Neural progenitor cell (in vitro differentiated cells): ENCODE measurements around the gene SH2D3C. TPM values are rescaled to one million over a fixed set of nuclear protein-coding genes. Genes with fewer than 3 reads are reported as not detected.

ENCODE experiments used
- DNase-seq: peaks from one replicate; pipeline ENCODE4 v3.0.0-alpha.2; 2016; ENCODE audit warnings: low spot score
- H2AFZ ChIP-seq: fragments of 200-600 bp; sonication (generic); replicated peaks from 2 replicates; pipeline ENCODE4 v1.6.1; 2016; ENCODE audit warnings: antibody characterized with exemption
- H3F3A ChIP-seq: fragments of 200-600 bp; sonication (generic); 2 replicates; pipeline ENCODE4 v1.6.1; 2016; ENCODE audit warnings: antibody characterized with exemption, low read depth
- H3K27ac ChIP-seq: fragments of 200-600 bp; sonication (generic); 2 replicates; pipeline ENCODE4 v1.5.1; 2016; ENCODE audit warnings: mild to moderate bottlenecking
- H3K27me3 ChIP-seq: fragments of 200-600 bp; sonication (generic); 2 replicates; pipeline ENCODE4 v1.6.1; 2016; ENCODE audit warnings: mild to moderate bottlenecking, moderate library complexity
- H3K36me3 ChIP-seq: fragments of 200-600 bp; sonication (generic); 2 replicates; pipeline ENCODE4 v1.5.1; 2016
- H3K4me1 ChIP-seq: fragments of 200-600 bp; sonication (generic); 2 replicates; pipeline ENCODE4 v1.6.1; 2016; ENCODE audit warnings: mixed run types
- H3K4me2 ChIP-seq: fragments of 200-600 bp; sonication (generic); 2 replicates; pipeline ENCODE4 v1.6.1; 2016
- H3K4me3 ChIP-seq: fragments of 200-600 bp; sonication (generic); 2 replicates; pipeline ENCODE4 v1.5.1; 2016
- H3K79me2 ChIP-seq: fragments of 200-600 bp; sonication (generic); 2 replicates; pipeline ENCODE4 v1.6.1; 2016; ENCODE audit warnings: low read depth
- H3K9ac ChIP-seq: fragments of 200-600 bp; sonication (generic); 2 replicates; pipeline ENCODE4 v1.6.1; 2016
- H3K9me3 ChIP-seq: fragments of 200-600 bp; sonication (generic); 2 replicates; pipeline ENCODE4 v1.5.1; 2016; ENCODE audit warnings: low read depth
- H4K20me1 ChIP-seq: fragments of 200-600 bp; sonication (generic); 2 replicates; pipeline ENCODE4 v1.6.1; 2016; ENCODE audit warnings: low read depth
- H3K27ac Mint-ChIP-seq: 3 replicates; pipeline ENCODE4 v1.8.0; 2021; ENCODE audit warnings: mixed read lengths
- H3K27me3 Mint-ChIP-seq: 2 replicates; pipeline ENCODE4 v1.8.0; 2022; ENCODE audit warnings: low read depth, mild to moderate bottlenecking, inconsistent platforms, moderate library complexity, mixed read lengths; ENCODE audit not compliant: insufficient read depth
- H3K36me3 Mint-ChIP-seq: 3 replicates; pipeline ENCODE4 v1.8.0; 2021; ENCODE audit warnings: mixed read lengths
- H3K4me1 Mint-ChIP-seq: 3 replicates; pipeline ENCODE4 v1.8.0; 2021; ENCODE audit warnings: mixed read lengths
- H3K4me3 Mint-ChIP-seq: 3 replicates; pipeline ENCODE4 v1.8.0; 2021; ENCODE audit warnings: mild to moderate bottlenecking, moderate library complexity, mixed read lengths
- H3K9me3 Mint-ChIP-seq: 3 replicates; pipeline ENCODE4 v1.8.0; 2020; ENCODE audit warnings: mixed read lengths
- EZH2 ChIP-seq: fragments of 200-600 bp; sonication (generic); IDR thresholded peaks from 2 replicates; pipeline ENCODE4 v1.6.1; 2017; ENCODE audit warnings: antibody characterized with exemption, mild to moderate bottlenecking, moderate library complexity
- EZH2phosphoT487 ChIP-seq: fragments of 200-600 bp; sonication (generic); IDR thresholded peaks from 2 replicates; pipeline ENCODE4 v1.6.1; 2017; ENCODE audit warnings: antibody characterized with exemption
- total RNA-seq: library from RNA; depleted of rRNA; stranded (reverse); fragments of >200 nt; gene quantifications from 2 replicates; pipeline ENCODE4 v1.2.3, GENCODE V29; 2015; ENCODE audit warnings: low replicate concordance
- TF ChIP-seq, protein P1 (sequence below): fragments of 200-600 bp; sonication (generic); IDR thresholded peaks from 2 replicates; pipeline ENCODE4 v1.5.1; 2017; ENCODE audit warnings: antibody characterized with exemption, mild to moderate bottlenecking

Gene SH2D3C
- total RNA-seq, 1 donor from 2014 or later, result 1.9 TPM

DNA sequence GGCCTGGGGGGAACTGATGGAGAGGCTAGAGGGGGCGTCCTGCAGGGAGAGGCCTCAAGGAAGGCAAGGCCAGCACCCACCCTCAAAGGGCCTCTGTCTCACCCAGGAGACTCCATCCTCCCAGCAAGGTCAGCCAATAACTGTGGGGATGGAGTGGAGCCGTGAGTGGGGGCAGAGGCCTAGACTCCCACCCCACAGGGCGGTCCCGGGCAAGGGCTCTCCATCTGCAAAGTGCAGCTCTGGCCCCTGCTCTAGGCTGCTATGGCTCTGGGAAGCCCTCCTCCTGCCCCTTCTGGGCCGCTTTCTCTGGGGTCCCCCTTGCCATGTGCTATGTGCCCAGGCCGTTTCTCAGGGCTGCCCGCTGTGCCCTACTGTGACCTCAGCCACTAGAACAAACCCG, 38.3 kb upstream of the SH2D3C start:
- Histone ChIP-seq H4K20me1 (no peaks in the 10 kb centered on the region), H3K4me2 (no peak overlapping the region), H3K9me3 (no peaks in the 10 kb centered on the region), H3K27ac (no peak overlapping the region), H3K4me1 (no peaks in the 10 kb centered on the region), H3F3A (no peaks in the 10 kb centered on the region), H3K27me3 (no peaks in the 10 kb centered on the region), H2AFZ (no peak overlapping the region), H3K4me3 (no peak overlapping the region), H3K79me2 (no peaks in the 10 kb centered on the region), H3K9ac (no peak overlapping the region), H3K36me3 (no peaks in the 10 kb centered on the region)
- no peak for DNase-seq
- Mint-ChIP-seq H3K4me3 (no peak overlapping the region), H3K36me3 (peaks cover under 1% of the 10 kb centered on the region), H3K4me1 (no peaks in the 10 kb centered on the region), H3K27me3 (peaks cover 4% of the 10 kb centered on the region), H3K27ac (peak overlapping the region; percentile 47), H3K9me3 (no peaks in the 10 kb centered on the region)
- TF ChIP-seq, protein P1, sequence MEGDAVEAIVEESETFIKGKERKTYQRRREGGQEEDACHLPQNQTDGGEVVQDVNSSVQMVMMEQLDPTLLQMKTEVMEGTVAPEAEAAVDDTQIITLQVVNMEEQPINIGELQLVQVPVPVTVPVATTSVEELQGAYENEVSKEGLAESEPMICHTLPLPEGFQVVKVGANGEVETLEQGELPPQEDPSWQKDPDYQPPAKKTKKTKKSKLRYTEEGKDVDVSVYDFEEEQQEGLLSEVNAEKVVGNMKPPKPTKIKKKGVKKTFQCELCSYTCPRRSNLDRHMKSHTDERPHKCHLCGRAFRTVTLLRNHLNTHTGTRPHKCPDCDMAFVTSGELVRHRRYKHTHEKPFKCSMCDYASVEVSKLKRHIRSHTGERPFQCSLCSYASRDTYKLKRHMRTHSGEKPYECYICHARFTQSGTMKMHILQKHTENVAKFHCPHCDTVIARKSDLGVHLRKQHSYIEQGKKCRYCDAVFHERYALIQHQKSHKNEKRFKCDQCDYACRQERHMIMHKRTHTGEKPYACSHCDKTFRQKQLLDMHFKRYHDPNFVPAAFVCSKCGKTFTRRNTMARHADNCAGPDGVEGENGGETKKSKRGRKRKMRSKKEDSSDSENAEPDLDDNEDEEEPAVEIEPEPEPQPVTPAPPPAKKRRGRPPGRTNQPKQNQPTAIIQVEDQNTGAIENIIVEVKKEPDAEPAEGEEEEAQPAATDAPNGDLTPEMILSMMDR, result no peak
- TF ChIP-seq EZH2 (no peak), EZH2phosphoT487 (no peak)

DNA sequence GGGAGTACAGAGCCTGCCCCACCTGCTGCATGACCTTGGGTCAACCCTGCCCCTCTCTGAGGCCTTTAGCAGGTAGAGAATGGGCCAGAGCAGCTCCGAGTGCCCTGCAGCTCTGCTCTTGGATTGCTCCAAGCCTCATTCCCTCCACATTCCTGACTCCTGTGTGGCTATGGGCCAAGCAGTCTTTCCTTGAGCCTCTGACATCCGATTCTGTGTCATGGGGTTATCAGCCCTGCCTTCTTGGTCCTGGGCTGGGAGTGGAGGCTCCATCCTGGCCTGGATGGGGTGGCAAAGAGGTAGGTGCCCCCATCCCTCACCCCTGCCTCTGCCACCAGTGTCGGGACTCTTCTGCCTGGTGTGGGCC, 37.9 kb upstream of the SH2D3C start:
- H3K9ac ChIP-seq, result no peak overlapping the region
- no peak overlapping the region for H3K27ac ChIP-seq
- no peak overlapping the region for H3K4me3 Mint-ChIP-seq
- H4K20me1 ChIP-seq, result no peaks in the 10 kb centered on the region
- peaks cover 2% of the 10 kb centered on the region for H3K36me3 Mint-ChIP-seq
- no peak overlapping the region for H3K27ac Mint-ChIP-seq
- no peaks in the 10 kb centered on the region for H3K9me3 ChIP-seq
- no peaks in the 10 kb centered on the region for H3K9me3 Mint-ChIP-seq
- no peaks in the 10 kb centered on the region for H3K4me1 ChIP-seq
- H3K4me2 ChIP-seq, result no peak overlapping the region
- TF ChIP-seq EZH2, result no peak
- TF ChIP-seq EZH2phosphoT487, result no peak
- TF ChIP-seq, protein P1, result no peak
- DNase-seq, result no peak
- no peaks in the 10 kb centered on the region for H3K4me1 Mint-ChIP-seq
- H3K79me2 ChIP-seq, result no peaks in the 10 kb centered on the region
- no peaks in the 10 kb centered on the region for H3F3A ChIP-seq
- no peak overlapping the region for H2AFZ ChIP-seq
- no peak overlapping the region for H3K4me3 ChIP-seq
- no peaks in the 10 kb centered on the region for H3K36me3 ChIP-seq
- no peaks in the 10 kb centered on the region for H3K27me3 ChIP-seq
- peaks cover 4% of the 10 kb centered on the region for H3K27me3 Mint-ChIP-seq

- Histone ChIP-seq H2AFZ (no peak overlapping the region), H3K79me2 (no peaks in the 10 kb centered on the region), H3F3A (no peaks in the 10 kb centered on the region), H4K20me1 (no peaks in the 10 kb centered on the region), H3K4me1 (no peaks in the 10 kb centered on the region), H3K9me3 (no peaks in the 10 kb centered on the region), H3K4me2 (no peak overlapping the region), H3K36me3 (no peaks in the 10 kb centered on the region), H3K9ac (no peak overlapping the region), H3K27ac (no peak overlapping the region), H3K27me3 (no peaks in the 10 kb centered on the region), H3K4me3 (no peak overlapping the region)
- DNase-seq, result no peak
- Mint-ChIP-seq H3K4me3 (no peak overlapping the region), H3K4me1 (no peaks in the 10 kb centered on the region), H3K27ac (no peak overlapping the region), H3K36me3 (peaks cover 2% of the 10 kb centered on the region), H3K27me3 (peaks cover 4% of the 10 kb centered on the region), H3K9me3 (no peaks in the 10 kb centered on the region)
- no peak for TF ChIP-seq EZH2phosphoT487
- TF ChIP-seq, protein P1, result no peak
- TF ChIP-seq EZH2, result no peak
These were observed 37.3 kb upstream of the SH2D3C start for GRCh38 chr9:127815512-127816361.
